ENCODE measurements around the gene SZT2.

Gene SZT2

DNA sequence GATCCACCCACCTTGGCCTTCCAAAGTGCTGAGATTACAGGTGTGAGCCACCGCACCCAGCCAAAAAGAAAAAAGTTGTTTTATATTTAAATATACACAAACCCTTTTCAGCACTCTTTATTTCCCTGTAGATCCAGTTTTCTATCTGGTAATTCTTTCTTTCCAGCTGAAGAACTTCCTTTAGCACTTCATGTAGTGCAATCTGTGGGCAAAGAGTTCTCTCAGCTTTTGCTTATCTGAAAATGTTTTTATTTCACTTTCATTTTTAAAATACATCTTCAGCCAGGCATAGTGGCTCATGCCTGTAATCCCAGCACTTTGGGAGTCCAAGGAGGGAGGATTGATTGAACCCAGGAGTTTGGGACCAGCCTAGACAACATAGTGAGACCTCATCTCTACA, 92.5 kb downstream of the SZT2 start:
- no peak overlapping the region for H3K4me3 ChIP-seq (ENCODE audit: insufficient read depth, low read length, poor library complexity, severe bottlenecking)
- no peak overlapping the region for H3K4me2 ChIP-seq (ENCODE audit: low read depth, low read length, poor library complexity, severe bottlenecking)
- H3K9ac ChIP-seq (ENCODE audit: low read length), result no peak overlapping the region
- no peaks in the 10 kb centered on the region for H3K9me3 ChIP-seq (ENCODE audit: insufficient read depth, low read length)
- no peaks in the 10 kb centered on the region for H4K20me1 ChIP-seq (ENCODE audit: low read depth, low read length)
- TF ChIP-seq EZH2phosphoT487 (conservative IDR thresholded peaks at IDR 0.05; ENCODE audit: low read length), result no peak
- TF ChIP-seq, protein P1, sequence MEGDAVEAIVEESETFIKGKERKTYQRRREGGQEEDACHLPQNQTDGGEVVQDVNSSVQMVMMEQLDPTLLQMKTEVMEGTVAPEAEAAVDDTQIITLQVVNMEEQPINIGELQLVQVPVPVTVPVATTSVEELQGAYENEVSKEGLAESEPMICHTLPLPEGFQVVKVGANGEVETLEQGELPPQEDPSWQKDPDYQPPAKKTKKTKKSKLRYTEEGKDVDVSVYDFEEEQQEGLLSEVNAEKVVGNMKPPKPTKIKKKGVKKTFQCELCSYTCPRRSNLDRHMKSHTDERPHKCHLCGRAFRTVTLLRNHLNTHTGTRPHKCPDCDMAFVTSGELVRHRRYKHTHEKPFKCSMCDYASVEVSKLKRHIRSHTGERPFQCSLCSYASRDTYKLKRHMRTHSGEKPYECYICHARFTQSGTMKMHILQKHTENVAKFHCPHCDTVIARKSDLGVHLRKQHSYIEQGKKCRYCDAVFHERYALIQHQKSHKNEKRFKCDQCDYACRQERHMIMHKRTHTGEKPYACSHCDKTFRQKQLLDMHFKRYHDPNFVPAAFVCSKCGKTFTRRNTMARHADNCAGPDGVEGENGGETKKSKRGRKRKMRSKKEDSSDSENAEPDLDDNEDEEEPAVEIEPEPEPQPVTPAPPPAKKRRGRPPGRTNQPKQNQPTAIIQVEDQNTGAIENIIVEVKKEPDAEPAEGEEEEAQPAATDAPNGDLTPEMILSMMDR (IDR thresholded peaks at IDR 0.05; ENCODE audit: insufficient read depth, low read length, poor library complexity, severe bottlenecking), result no peak
- no peak overlapping the region for H2AFZ ChIP-seq (ENCODE audit: low read depth, low read length, severe bottlenecking)
- no peak overlapping the region for H3K27ac ChIP-seq (ENCODE audit: low read depth, low read length)
- H3K27me3 ChIP-seq (ENCODE audit: low read length), result no peaks in the 10 kb centered on the region
- H3K79me2 ChIP-seq (ENCODE audit: insufficient read depth, low read length), result no peaks in the 10 kb centered on the region
- no peaks in the 10 kb centered on the region for H3K36me3 ChIP-seq (ENCODE audit: low read length)
- no peaks in the 10 kb centered on the region for H3F3A ChIP-seq (ENCODE audit: insufficient read depth)
- H3K9me2 ChIP-seq (replicated peaks; ENCODE audit: insufficient read depth, low read length), result no peaks in the 10 kb centered on the region

DNA sequence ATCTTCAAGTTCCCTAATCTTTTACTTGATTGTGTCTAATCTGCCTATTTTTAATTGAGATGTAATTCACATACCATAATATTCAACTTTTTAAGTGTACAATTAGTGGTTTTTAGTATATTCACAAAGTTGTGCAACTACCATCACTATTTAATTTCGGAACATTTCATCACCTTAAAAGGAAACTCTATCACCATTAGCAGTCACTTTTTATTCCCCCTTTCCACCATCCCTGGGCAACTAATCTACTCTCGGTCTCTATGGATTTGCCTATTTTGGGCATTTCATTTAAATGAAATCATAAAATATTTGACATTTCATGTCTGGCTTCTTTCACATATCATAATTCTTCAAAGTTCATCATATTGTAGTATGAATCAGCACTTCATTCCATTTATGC, 94.7 kb downstream of the SZT2 start:
- H3K4me2 ChIP-seq (ENCODE audit: low read depth, low read length, poor library complexity, severe bottlenecking), result no peak overlapping the region
- H4K20me1 ChIP-seq (ENCODE audit: low read depth, low read length), result no peaks in the 10 kb centered on the region

DNA sequence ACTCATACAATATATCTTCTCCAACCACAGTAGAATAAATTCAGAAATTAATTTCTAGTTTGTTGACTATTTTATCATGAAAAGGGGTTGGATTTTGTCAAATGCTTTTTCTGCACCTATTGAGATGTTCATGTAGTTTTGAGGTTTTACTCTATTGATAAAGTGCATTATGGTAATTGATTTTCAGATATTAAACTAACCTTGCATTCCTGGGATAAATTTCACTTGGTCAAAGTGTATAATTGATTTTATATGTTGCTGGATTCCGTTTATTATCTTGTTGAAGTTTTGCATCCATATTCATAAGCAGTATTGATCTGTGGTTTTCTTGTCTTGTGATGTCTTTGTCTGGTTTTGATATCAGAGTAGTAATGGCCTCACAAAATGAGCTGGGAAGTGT, 98.5 kb downstream of the SZT2 start:
- no peaks in the 10 kb centered on the region for H3K27me3 ChIP-seq (ENCODE audit: low read length)
- no peak overlapping the region for H3K4me3 ChIP-seq (ENCODE audit: insufficient read depth, low read length, poor library complexity, severe bottlenecking)
- H3K9me2 ChIP-seq (replicated peaks; ENCODE audit: insufficient read depth, low read length), result no peaks in the 10 kb centered on the region
- H3K27ac ChIP-seq (ENCODE audit: low read depth, low read length), result no peak overlapping the region
- H3K79me2 ChIP-seq (ENCODE audit: insufficient read depth, low read length), result no peaks in the 10 kb centered on the region
- H3F3A ChIP-seq (ENCODE audit: insufficient read depth), result no peaks in the 10 kb centered on the region
- peaks cover 3% of the 10 kb centered on the region; the same call in 1 of the 2 replicates for H3K36me3 ChIP-seq (ENCODE audit: low read length)
- no peak overlapping the region for H2AFZ ChIP-seq (ENCODE audit: low read depth, low read length, severe bottlenecking)
- H3K4me2 ChIP-seq (ENCODE audit: low read depth, low read length, poor library complexity, severe bottlenecking), result no peak overlapping the region
- peaks cover 7% of the 10 kb centered on the region; the same call in 1 of the 2 replicates for H3K9me3 ChIP-seq (ENCODE audit: insufficient read depth, low read length)
- no peak overlapping the region for H3K9ac ChIP-seq (ENCODE audit: low read length)
- no peaks in the 10 kb centered on the region for H4K20me1 ChIP-seq (ENCODE audit: low read depth, low read length)
- TF ChIP-seq, protein P1 (IDR thresholded peaks at IDR 0.05; ENCODE audit: insufficient read depth, low read length, poor library complexity, severe bottlenecking), result no peak
- no peak for TF ChIP-seq EZH2phosphoT487 (conservative IDR thresholded peaks at IDR 0.05; ENCODE audit: low read length)

More for the DNA sequence above, 94.7 kb downstream of the SZT2 start:
- Histone ChIP-seq H3K9me3 (ENCODE audit: insufficient read depth, low read length) (peaks cover 7% of the 10 kb centered on the region; the same call in 1 of the 2 replicates), H3K9ac (ENCODE audit: low read length) (no peak overlapping the region), H3K27ac (ENCODE audit: low read depth, low read length) (no peak overlapping the region), H3K9me2 (replicated peaks; ENCODE audit: insufficient read depth, low read length) (no peaks in the 10 kb centered on the region), H3K4me3 (ENCODE audit: insufficient read depth, low read length, poor library complexity, severe bottlenecking) (no peak overlapping the region), H2AFZ (ENCODE audit: low read depth, low read length, severe bottlenecking) (no peak overlapping the region), H3F3A (ENCODE audit: insufficient read depth) (no peaks in the 10 kb centered on the region), H3K36me3 (ENCODE audit: low read length) (peaks cover 3% of the 10 kb centered on the region; the same call in 1 of the 2 replicates), H3K79me2 (ENCODE audit: insufficient read depth, low read length) (no peaks in the 10 kb centered on the region), H3K27me3 (ENCODE audit: low read length) (no peaks in the 10 kb centered on the region)
- TF ChIP-seq EZH2phosphoT487 (conservative IDR thresholded peaks at IDR 0.05; ENCODE audit: low read length), result no peak
- TF ChIP-seq, protein P1 (IDR thresholded peaks at IDR 0.05; ENCODE audit: insufficient read depth, low read length, poor library complexity, severe bottlenecking), result no peak

Data from SU-DHL-6 (cell line).